Fibroblast of lung (primary cell): ENCODE data around the gene IGFL2.

Experiments used
- EZH2 ChIP-seq: IDR thresholded peaks from 2 replicates; pipeline ENCODE4 v1.5.1; 2012; ENCODE audit warnings: low read length, control low read depth, mild to moderate bottlenecking; ENCODE audit errors: missing control alignments
- TF ChIP-seq, protein P1 (sequence below), 2 donors: IDR thresholded peaks in 1 of 2; conservative IDR thresholded peaks in 1 of 2; 1 replicate in 1 of 2; 2 replicates in 1 of 2; pipeline ENCODE4 v1.5.1; 2011 to 2012; ENCODE audit warnings: low read length in 2 of 2, control low read depth in 1 of 2, inconsistent platforms in 1 of 2, low read depth in 1 of 2, mild to moderate bottlenecking in 1 of 2

DNA sequence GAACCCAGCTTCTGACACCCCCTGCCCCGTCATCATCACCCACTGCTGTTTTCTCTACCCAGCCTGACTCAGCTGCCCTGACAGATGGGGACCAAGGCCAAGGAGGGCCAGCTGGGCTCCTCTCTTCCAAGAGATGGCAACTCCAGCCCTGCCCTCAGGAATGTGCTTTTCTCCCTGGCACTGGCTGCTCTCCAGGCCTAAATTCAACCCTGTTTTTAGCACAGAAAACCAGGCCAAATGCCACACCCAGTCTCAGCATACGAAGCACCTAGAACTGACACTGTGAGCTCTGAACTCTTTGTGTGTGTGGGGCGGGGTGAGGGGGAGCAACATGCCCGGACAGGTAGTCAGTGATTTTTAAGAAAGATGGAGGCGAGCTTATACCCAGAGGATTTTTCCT lies 58.1 kb downstream of the IGFL2 start:
- TF ChIP-seq, protein P1, sequence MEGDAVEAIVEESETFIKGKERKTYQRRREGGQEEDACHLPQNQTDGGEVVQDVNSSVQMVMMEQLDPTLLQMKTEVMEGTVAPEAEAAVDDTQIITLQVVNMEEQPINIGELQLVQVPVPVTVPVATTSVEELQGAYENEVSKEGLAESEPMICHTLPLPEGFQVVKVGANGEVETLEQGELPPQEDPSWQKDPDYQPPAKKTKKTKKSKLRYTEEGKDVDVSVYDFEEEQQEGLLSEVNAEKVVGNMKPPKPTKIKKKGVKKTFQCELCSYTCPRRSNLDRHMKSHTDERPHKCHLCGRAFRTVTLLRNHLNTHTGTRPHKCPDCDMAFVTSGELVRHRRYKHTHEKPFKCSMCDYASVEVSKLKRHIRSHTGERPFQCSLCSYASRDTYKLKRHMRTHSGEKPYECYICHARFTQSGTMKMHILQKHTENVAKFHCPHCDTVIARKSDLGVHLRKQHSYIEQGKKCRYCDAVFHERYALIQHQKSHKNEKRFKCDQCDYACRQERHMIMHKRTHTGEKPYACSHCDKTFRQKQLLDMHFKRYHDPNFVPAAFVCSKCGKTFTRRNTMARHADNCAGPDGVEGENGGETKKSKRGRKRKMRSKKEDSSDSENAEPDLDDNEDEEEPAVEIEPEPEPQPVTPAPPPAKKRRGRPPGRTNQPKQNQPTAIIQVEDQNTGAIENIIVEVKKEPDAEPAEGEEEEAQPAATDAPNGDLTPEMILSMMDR (conservative IDR thresholded peaks at IDR 0.05 in 1 of 2, IDR thresholded peaks at IDR 0.05 in 1 of 2; ENCODE audit: low read depth in 1 of 2, low read length in 2 of 2) = no peak
- TF ChIP-seq EZH2 = no peak
